Articular chondrocyte of knee joint (primary cell): ENCODE measurements around the gene KNSTRN. TPM values are rescaled to one million over a fixed set of nuclear protein-coding genes. Genes with fewer than 3 reads are reported as not detected.

Experiments
- total RNA-seq: library from RNA; depleted of rRNA; stranded (reverse); fragments of >200 nt; gene quantifications from 2 replicates; pipeline ENCODE4 v1.2.3, GENCODE V29; 2012

The KNSTRN gene, protein sequence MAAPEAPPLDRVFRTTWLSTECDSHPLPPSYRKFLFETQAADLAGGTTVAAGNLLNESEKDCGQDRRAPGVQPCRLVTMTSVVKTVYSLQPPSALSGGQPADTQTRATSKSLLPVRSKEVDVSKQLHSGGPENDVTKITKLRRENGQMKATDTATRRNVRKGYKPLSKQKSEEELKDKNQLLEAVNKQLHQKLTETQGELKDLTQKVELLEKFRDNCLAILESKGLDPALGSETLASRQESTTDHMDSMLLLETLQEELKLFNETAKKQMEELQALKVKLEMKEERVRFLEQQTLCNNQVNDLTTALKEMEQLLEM
- total RNA-seq, result 32.6 and 32.7 TPM in 2 replicates

DNA sequence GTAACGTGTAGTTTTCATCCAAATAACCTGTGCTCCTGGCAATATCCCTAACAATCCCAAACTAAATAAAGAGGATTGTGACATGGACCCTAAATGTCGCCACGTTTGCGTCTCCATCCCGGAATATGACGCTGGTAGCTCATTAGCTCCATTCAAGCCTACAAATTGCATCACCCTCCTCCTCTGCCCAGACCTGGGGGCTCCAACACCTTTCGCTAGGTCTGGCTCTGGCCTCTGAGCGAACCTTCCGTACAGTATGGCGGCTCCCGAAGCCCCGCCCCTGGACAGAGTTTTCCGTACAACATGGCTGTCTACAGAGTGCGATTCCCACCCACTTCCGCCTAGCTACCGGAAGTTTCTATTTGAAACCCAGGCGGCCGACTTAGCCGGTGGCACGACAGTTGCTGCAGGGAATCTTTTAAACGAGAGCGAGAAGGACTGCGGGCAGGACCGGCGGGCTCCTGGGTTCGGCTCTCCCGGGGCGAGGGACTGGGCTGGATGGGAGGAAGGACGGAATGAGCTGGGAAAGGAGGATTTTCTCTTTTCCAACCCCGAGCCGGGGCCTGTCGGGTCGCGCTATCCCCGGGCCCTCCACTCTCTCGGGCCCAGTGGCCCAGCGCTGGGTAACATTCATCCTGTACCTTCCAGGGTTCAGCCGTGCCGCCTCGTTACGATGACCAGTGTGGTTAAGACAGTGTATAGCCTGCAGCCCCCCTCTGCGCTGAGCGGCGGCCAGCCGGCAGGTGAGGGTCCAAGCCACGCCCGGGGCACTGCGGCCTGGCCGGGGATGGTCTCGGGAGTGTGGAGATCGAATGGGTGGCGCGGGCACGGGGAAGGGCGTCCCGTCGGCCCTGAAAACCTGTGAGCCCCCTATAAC is at the start of gene KNSTRN:
Gene KNSTRN (plus strand): TSS at position 142 of the 877 bp plus-strand sequence. CDS start 115 bp downstream, at position 257.

DNA sequence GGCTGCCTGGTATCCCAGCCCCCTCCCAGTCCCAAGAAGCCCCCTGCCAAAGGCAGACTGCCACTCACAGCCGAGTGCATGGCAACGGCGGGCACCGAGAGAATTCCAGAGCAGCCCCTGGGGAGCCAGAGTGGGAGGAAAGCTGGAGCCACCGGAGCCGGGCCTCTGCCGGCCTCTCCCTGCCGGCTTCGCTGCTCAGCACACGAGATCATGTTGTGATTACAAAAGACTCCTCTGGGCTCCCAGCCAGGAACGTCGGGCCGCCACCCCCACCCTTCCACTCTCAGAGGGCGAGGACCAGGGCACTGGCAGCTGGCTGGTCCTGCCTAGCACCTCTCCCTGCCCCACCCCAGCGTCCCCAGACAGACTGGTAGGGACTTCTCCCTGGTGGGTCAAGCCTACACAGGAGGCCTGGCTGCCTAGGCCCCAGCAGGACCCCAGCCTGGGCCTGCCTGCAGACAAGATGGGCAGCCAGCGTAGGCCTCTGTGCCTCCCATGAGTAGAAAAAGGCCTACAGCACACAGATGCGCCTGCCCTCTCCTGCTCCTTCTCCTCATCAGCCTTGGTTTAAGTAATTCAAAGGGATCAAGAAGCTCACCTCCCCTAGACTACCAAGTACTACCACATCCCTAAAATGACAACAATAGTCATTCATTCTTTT is 41.7 kb upstream of the KNSTRN start, which contains the start of gene CCDC9B:
Gene CCDC9B (minus strand): TSS at position 200 of the 661 bp plus-strand sequence. CDS start 120 bp downstream, at position 80.

DNA sequence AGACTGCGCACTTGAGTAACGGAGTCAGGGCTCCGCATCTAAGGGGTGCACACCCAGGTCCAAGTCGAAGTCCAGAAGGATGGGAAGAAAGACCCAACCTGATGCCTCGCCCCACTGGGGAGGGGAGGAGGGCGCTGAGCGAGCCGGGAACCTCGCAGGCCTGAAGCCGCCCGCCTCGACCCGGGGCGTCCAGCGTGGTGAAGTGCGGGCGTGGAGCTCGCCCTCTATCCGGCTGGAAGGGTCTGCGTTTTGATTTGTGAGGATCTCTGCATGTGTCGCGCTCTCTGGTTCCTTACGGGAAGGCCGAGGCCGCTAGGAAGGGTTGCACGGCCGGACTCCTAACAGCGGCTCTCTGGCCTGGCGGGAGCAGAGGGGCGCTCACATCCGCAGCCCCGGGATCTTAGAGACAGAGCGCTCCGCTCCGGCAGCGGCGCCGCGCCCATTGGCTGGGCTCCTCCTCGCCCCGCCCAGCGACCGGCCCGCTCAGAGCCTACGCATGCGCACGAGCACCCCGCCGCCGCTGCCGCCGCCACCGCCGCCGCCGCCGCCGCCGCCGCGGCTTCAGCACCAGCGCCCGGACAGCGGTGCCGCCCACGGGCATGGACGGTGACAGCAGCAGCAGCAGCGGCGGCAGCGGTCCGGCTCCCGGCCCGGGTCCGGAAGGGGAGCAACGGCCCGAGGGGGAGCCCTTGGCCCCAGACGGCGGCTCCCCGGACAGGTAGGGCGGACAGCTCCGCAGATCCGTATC is 24.6 kb upstream of the KNSTRN start, which contains the start of gene DISP2:
Gene DISP2 (plus strand): TSS at position 497 of the 748 bp plus-strand sequence. CDS start 103 bp downstream, at position 600.

DNA sequence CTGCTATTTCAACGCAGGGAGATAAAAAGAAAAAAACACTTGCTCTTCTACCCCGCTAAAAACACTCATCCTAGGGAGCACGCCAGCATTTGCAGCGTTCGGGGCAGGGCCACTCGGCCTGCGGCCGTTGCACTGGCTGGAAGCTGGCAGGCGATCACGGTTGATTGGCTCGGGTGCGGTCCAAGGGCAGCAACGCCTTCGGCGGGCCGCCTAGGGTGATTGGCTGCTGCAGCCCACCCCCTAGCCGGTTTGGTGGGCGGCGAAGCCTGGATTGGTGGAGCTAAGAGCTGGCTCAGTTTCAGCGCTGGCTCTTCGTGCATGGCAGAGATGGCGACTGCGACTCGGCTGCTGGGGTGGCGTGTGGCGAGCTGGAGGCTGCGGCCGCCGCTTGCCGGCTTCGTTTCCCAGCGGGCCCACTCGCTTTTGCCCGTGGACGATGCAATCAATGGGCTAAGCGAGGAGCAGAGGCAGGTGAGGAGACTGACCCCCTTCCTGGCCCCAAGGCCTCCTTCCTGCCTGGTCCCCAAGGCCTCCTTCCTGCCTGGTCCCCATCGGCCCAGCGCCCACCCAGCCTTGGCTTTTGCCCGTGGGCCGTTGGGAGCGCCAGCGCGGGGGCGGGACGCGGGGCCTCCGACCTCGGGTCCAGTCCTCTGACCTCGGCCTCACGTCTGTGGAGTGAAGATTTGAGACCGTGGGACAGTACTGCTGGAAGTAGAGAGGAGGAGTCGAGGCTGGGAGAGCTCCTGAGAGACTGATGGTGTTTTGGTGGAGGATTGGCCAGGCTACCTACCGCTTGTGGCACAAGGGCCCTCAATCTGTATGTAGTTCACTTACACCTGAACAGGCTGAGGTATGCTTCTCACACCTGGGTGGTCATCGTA is 23.2 kb downstream of the KNSTRN start, which contains the start of gene IVD:
Gene IVD (plus strand): TSS at position 295 of the 881 bp plus-strand sequence. CDS start 33 bp downstream, at position 328.

DNA sequence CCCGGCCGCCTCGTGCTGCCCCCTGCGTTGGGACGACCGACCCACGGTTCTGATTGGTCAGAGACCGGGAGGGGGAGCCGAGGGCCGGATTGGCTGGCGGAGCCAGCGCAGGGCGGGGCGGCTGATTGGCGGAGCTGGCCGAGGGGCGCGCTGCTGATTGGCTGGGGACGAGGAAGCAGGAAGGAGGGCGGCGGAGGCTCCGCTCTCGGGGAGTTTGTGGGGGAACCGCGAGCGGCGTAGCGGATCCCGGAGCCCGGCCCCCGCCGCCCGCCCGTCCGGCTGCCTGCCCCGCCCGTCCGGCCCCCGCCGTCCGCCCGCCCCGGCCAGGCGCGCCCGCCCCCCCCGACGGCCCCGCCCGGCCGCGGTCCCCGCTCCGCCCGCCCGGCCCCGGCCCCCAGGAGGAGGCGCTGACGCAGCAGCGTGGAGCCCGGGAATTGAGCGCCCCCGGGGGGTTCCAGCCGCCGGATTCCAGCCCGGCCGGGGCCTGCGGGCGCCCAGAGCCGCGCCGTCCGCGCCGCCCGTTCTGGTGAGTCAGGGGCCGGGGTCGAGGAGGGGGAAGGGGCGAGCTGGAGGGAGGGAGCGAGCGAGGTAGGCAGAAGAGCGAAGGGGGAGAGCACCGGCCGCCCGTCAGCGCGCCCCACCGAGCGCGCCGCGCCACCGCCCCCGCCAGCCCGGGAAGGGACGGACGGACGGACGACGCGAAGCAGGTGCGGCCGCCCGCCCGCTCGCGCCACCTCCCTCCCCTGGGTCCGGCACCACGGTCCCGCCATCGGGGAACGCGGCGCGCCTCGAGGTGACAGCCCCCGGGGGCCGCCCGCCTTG is 58.4 kb downstream of the KNSTRN start, which contains the start of gene BAHD1:
Gene BAHD1 (plus strand): TSS at position 211 of the 822 bp plus-strand sequence. CDS start 17,512 bp downstream, outside the sequence.

Other genes with a start within 250 kb of the KNSTRN start
- 10.7 and 16.3 TPM in 2 replicates for gene BUB1B, start 221.7 kb upstream of the KNSTRN start, total RNA-seq
- gene PAK6, start 143.7 kb upstream of the KNSTRN start, total RNA-seq, result not detected in 2 replicates
- gene ANKRD63, start 99.7 kb upstream of the KNSTRN start, total RNA-seq, result not detected in 2 replicates
- gene PLCB2, start 74.8 kb upstream of the KNSTRN start, total RNA-seq, result not detected in 2 replicates
- 6.1 and 6.7 TPM in 2 replicates for gene INAFM2, start 59.0 kb upstream of the KNSTRN start, total RNA-seq
- 8.5 and 12.5 TPM in 2 replicates for gene CCDC9B, start 41.8 kb upstream of the KNSTRN start, total RNA-seq
- not detected in 2 replicates for gene PHGR1, start 31.7 kb upstream of the KNSTRN start, total RNA-seq
- gene DISP2, start 24.5 kb upstream of the KNSTRN start, total RNA-seq, result 0.11 and 0.13 TPM in 2 replicates
- gene IVD, start 23.1 kb downstream of the KNSTRN start, total RNA-seq, result 33.5 and 35.7 TPM in 2 replicates
- gene BAHD1, start 58.2 kb downstream of the KNSTRN start, total RNA-seq, result 5.7 and 8.1 TPM in 2 replicates
- 13.3 and 15.8 TPM in 2 replicates for gene CHST14, start 88.3 kb downstream of the KNSTRN start, total RNA-seq
- gene CCDC32, start 182.3 kb downstream of the KNSTRN start, total RNA-seq, result 27.7 and 28.1 TPM in 2 replicates
- 8.2 and 8.6 TPM in 2 replicates for gene RPUSD2, start 186.6 kb downstream of the KNSTRN start, total RNA-seq
- 15.5 and 23.8 TPM in 2 replicates for gene KNL1, start 211.5 kb downstream of the KNSTRN start, total RNA-seq